D341Med (cell line): Measurements from ENCODE around the gene C10orf53.

ENCODE experiments used
- DNase-seq: peaks from one replicate; pipeline ENCODE4 v3.0.0; 2012; ENCODE audit warnings: low spot score

C10orf53 gene

GRCh38 chr10:49679480-49679893 lies at the start of gene C10orf53:
Gene C10orf53 (plus strand): TSS chr10:49679651. CDS start chr10:49679698, 47 bp downstream.
- DNase-seq, result peak; percentile 91

GRCh38 chr10:49631975-49632374 lies 47.5 kb upstream of the C10orf53 start:
- no peak for DNase-seq

GRCh38 chr10:49632406-49633317 lies 46.8 kb upstream of the C10orf53 start:
- no peak for DNase-seq

GRCh38 chr10:49633327-49634068 lies 46.0 kb upstream of the C10orf53 start:
- no peak for DNase-seq

GRCh38 chr10:49634069-49634660 lies 45.3 kb upstream of the C10orf53 start:
- DNase-seq, result no peak

GRCh38 chr10:49642311-49642710 lies 37.1 kb upstream of the C10orf53 start:
- DNase-seq, result no peak

GRCh38 chr10:49643241-49644034 lies 36.0 kb upstream of the C10orf53 start:
- DNase-seq, result no peak

GRCh38 chr10:49644035-49644646 lies 35.3 kb upstream of the C10orf53 start:
- DNase-seq, result no peak

GRCh38 chr10:49645417-49645816 lies 34.0 kb upstream of the C10orf53 start:
- DNase-seq, result no peak

- no peak for DNase-seq
Observed at GRCh38 chr10:49645871-49646870, 33.3 kb upstream of the C10orf53 start.

- no peak for DNase-seq
Observed at GRCh38 chr10:49647554-49647953, 31.9 kb upstream of the C10orf53 start.

GRCh38 chr10:49647985-49648795 lies 31.3 kb upstream of the C10orf53 start:
- DNase-seq, result no peak

GRCh38 chr10:49649294-49649693 lies 30.2 kb upstream of the C10orf53 start:
- DNase-seq, result peak; percentile 41

- DNase-seq, result peak; percentile 18
Observed at GRCh38 chr10:49649936-49650723, 29.3 kb upstream of the C10orf53 start.

- DNase-seq, result peak; percentile 17
Observed at GRCh38 chr10:49650724-49651034, 28.8 kb upstream of the C10orf53 start.

- DNase-seq, result peak; percentile 20
Observed at GRCh38 chr10:49651039-49651835, 28.2 kb upstream of the C10orf53 start.

- peak; percentile 25 for DNase-seq
Observed at GRCh38 chr10:49651917-49652316, 27.5 kb upstream of the C10orf53 start.
